HG03575 (cell line): ENCODE results near the gene PPIP5K1.

Experiments
- ATAC-seq: cut with Tn5 transposase; IDR thresholded peaks from one replicate; pipeline ENCODE4 v1.9.1; 2021; ENCODE audit not compliant: unreplicated experiment, insufficient number of reproducible peaks, low FRiP score; ENCODE audit errors: extremely low read depth

PPIP5K1 gene

GRCh38 chr15:43523646-43524045 lies 66.4 kb downstream of the PPIP5K1 start:
- no peak for ATAC-seq

GRCh38 chr15:43522247-43522646 lies 67.8 kb downstream of the PPIP5K1 start:
- ATAC-seq, result no peak

GRCh38 chr15:43521419-43521818 lies 68.6 kb downstream of the PPIP5K1 start:
- ATAC-seq, result no peak

- ATAC-seq, result no peak
Observed at GRCh38 chr15:43520138-43520537, 69.9 kb downstream of the PPIP5K1 start.

- ATAC-seq, result no peak
Observed at GRCh38 chr15:43519196-43519595, 70.8 kb downstream of the PPIP5K1 start.

- no peak for ATAC-seq
Observed at GRCh38 chr15:43518197-43518761, 71.7 kb downstream of the PPIP5K1 start.

GRCh38 chr15:43517354-43518196 lies 72.4 kb downstream of the PPIP5K1 start, which contains the start of gene MAP1A:
Gene MAP1A, plus strand, starts transcription at chr15:43517608. Its CDS starts 3,866 bp downstream, at chr15:43521474.
- ATAC-seq, result no peak

GRCh38 chr15:43516801-43517353 lies 73.1 kb downstream of the PPIP5K1 start:
- no peak for ATAC-seq

GRCh38 chr15:43516185-43516584 lies 73.8 kb downstream of the PPIP5K1 start:
- no peak for ATAC-seq

- no peak for ATAC-seq
Observed at GRCh38 chr15:43515741-43516140, 74.3 kb downstream of the PPIP5K1 start.

GRCh38 chr15:43514241-43515057 lies 75.6 kb downstream of the PPIP5K1 start:
- no peak for ATAC-seq

GRCh38 chr15:43513550-43513949 lies 76.5 kb downstream of the PPIP5K1 start:
- no peak for ATAC-seq

- ATAC-seq, result no peak
Observed at GRCh38 chr15:43511012-43511885, 78.8 kb downstream of the PPIP5K1 start.

GRCh38 chr15:43510200-43511011 lies 79.6 kb downstream of the PPIP5K1 start:
- peak; percentile 89 for ATAC-seq

GRCh38 chr15:43509660-43510199 lies 80.3 kb downstream of the PPIP5K1 start:
- ATAC-seq, result no peak

- ATAC-seq, result no peak
Observed at GRCh38 chr15:43508991-43509659, 80.9 kb downstream of the PPIP5K1 start.

GRCh38 chr15:43508421-43508820 lies 81.6 kb downstream of the PPIP5K1 start:
- ATAC-seq, result no peak
